GM21529 (cell line): ENCODE measurements around the gene C2CD3.
"Not testable (repeated sequence)": the region's sequence is repeated elsewhere in the genome, so short reads cannot be mapped to it uniquely, and the experiment has no call there.

Source experiments
- ATAC-seq: cut with Tn5 transposase; IDR thresholded peaks from one replicate; pipeline ENCODE4 v1.9.1; 2021; ENCODE audit not compliant: unreplicated experiment

Gene C2CD3

DNA sequence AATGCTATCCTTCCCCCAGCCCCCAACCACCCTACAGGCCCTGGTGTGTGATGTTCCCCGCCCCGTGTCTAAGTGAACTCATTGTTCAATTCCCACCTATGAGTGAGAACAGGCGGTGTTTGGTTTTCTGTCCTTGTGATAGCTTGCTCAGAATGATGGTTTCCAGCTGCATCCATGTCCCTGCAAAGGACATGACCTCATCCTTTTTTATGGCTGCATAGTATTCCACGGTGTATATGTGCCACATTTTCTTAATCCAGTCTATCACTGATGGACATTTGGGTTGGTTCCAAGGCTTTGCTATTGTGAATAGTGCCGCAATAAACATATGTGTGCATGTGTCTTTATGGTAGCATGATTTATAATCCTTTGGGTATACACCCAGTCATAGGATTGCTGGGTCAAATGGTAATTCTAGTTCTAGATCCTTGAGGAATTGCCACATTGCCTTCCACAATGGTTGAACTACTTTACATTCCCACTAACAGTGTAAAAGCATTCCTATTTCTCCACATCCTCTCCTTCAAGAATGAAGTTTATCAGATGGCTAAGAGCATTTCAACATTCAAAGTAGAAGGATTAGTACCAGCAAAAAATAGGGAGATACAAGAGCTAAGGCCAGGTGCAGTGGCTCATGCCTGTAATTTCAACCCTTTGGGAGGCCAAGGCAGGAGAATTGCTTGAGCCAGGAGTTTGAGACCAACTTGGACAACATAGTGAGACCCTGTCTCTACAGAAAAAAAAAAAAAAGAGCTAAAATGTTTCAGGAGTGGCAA is 50.4 kb downstream of the C2CD3 start:
- not testable (repeated sequence) for ATAC-seq

DNA sequence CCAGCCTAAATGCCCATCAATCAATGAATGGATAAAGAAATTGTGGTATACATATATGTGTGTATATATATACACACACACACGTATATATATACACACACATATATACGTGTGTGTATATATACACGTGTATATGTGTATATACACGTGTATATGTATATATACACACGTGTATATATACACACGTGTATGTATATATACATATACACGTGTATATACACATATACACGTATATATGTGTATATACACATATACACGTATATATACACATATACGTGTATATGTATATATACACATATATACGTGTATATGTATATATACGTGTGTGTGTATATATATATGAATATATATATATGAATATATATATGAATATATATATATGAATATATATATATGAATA is 54.1 kb downstream of the C2CD3 start:
- ATAC-seq: no peak

DNA sequence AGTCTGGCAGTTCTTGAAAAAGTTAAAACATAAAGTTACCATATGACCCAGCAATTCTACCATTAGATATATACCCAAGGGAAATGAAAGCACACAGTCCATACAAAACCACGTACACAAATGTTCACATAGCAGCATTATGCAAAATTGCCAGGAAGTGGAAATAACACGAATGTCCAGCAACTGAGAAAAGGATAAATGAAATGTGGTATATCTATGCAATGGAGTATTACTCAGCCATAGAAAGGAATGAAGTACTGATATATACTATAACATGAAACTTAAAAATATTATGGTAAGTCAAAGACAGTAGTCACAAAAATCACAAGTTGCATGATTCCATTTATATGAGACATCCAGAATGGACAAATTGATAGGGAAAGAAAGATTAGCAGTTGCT is 57.9 kb downstream of the C2CD3 start:
- no peak for ATAC-seq

DNA sequence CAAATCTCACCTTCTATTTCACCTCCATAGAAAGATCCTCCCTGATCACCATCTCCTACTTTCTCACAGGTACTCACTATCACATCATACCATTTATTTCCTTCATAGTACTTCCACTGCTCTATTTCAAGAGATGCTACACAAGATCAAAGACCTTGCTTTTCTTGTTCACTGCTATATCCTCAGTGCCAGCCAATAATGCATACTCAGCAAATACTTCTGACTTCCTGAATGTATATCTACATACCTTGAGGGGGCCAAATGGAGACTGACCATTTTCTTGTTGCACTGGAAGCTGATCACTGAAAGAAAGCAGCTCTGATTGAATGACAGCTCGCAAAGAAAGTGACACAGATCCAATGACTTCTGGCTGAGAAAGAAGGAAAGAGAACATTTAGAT is 64.7 kb downstream of the C2CD3 start:
- no peak for ATAC-seq

DNA sequence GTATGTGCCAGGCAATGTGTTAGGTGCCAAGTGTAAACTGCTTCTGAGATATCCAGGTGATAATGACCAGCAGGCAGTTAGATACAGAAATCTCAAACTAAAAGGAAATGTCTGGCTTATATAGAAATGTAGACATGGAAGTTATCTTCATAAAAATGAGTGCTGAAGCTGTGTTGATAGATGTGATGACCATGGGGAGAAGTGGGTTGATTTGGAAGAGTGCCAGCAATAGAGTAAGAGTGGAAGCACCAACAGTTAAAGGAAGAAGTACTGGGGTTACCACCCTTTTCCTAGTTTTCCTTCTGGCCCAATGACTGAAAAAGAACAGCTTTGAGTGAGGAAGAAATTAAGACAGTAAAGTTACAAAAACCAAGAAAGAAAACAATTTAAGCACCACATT is 68.5 kb downstream of the C2CD3 start:
- no peak for ATAC-seq

DNA sequence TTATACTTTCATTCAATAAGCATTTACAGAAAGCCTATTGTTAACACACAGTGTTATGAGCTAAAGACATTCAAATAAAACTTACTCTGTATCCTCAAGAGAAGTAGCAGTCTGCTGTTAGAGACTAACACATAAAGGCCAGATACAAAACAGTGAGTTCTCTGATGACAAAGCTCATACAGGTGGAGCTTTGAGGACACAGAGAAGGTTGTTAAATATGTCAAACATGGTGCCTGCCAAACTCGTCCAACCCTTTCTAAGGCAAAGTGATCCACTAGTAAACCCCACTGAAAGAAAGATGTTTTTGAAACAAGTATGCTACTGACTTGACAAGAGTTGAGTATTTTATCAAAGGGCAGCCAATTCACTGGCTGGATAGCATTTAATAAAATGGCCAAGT is 70.1 kb downstream of the C2CD3 start:
- no peak for ATAC-seq

DNA sequence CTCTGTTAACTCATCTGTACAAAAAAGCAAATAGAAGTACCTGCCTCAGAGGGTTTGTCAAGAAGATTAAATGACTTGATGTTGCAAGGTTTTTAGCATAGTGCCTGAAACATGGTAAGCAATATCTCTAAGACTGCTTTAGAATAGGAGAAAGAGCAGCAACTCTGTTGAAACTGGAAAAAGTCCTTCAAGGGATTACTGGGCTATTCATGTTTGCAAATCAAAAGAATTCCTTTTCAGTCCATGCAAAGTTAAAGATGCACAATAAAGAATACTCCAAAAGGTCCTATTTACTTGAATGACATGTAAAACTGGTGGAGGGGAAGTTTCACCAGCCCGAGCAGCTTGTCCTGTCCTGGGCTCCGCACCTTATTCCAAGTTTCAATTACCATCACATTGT is 70.6 kb downstream of the C2CD3 start:
- ATAC-seq: no peak

DNA sequence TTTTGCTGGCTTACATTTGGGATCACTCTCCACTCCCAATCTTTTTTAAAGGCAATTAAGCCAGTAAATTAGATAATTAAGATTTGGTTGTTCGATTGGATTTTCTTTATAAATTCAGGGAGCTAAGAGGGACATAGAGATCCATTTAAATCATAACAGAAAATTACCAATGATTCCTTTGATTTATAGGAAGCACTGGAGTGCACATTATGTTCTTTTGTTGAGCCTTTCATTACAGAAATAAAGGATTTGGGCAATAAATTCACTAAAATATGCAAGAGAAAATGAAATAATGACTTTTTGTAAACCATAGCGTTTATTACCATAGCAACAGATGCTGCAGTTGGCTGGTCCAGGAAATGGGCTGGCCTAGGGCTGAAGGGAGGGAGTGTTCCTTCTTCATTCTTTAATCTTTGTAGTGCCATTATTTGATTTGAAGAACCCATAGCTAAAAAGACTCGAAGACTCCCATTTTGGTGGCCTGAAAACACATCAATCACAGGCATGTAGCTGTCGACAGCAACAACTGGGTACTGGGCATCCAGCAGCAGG is 73.0 kb downstream of the C2CD3 start:
- no peak for ATAC-seq

DNA sequence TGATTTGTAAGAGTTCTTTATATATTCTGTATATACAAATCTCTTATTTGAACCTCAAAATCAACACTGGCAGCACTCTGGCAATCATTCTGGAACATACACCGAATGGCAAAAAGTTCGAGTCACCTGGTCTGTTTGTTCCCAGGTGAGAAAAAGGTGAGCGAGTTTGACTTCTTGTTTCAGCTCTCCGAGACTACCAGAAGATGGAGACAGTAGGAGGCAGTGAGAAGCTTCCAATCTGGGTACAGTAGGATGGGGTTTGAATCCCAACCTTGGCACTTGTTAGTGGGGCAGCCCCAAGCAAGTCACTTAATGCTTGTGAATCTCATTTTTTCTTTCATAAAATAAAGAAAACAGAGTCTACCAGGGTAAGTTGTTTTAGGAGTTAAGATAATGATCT is 76.4 kb downstream of the C2CD3 start:
- no peak for ATAC-seq

DNA sequence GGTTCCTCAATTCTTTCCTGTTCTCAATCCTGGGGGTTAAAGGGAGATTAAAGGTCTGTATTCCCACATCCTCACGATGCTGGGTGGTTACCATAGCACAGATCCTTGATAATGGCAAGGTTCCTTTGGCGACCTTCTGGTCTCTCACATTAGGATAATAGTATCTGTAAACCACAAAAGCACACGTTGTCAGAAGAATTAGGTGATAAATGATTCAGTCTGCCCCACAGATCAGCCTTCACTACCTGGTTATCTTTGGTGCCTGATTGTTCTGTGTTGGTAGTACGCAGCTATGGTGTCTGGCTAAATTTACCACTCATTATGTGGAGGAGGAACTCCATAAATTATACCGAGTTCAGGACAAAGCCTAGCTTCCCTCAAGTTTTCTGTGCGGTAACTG is 78.4 kb downstream of the C2CD3 start:
- ATAC-seq: no peak

DNA sequence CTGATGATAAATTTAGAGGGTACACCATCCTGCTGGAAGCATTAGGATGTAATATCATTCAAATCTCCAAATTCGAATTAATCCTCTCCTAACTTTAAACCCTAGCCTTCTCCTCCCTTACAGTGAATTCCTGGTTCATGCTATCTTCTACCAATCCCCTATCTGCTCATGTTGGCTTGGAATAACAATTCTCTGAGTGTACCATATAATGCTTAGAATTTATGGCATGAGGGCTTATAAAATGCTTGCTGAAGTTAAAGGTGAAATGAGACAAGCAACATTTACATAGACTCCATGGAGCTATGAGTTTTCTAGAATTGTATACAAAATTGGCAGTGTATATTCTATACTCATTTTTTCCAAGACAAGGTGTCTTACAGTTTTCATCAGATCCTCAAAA is 79.3 kb downstream of the C2CD3 start:
- no peak for ATAC-seq

DNA sequence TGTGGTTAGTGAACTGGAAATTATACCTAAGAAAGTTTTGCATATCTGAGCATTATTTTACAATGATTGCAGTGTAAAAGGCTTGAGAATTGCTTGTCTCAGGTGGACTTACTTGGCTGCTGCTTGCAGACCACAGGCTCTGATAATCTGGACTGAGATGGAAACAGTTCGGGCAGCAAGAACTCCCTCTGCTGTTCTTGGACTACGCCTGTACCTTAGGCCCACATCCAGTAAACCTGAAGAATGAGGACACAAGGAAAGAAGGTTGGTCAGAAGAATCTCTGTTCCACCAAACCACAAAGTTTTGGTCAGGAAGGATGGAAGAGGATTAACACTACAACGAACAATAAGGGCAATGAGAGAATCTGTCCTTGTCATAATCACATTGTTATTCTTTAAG is 80.1 kb downstream of the C2CD3 start:
- no peak for ATAC-seq

DNA sequence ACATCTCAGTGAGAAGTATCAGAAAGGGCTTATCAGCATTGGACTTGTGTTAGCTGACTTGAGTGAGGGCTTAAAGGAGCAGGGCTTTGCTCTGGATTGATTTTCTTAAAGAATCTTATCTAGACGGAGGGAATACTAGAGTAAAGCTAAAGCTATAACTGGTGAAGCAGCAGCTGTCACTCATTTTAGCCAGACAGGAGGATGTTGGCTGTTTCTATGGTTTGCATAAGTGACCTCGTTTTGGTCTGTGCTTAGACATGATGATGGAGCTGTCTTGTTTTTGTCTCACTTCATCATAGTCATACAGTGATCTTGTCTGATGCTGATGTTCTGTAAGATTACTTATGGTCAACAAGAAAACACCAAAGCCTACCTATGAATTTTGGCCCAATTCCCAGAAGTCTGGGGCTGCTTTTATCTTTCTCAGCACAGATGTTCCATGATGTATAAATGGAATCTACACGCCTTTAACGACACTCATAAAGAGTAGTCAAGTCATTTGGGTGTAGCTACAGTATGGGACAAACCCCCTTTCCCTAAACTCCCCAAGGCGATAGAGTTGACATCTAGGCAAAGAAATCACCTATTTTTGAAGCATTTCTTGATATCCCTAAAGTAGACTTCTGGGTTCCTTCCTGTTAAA is 84.4 kb downstream of the C2CD3 start:
- no peak for ATAC-seq

DNA sequence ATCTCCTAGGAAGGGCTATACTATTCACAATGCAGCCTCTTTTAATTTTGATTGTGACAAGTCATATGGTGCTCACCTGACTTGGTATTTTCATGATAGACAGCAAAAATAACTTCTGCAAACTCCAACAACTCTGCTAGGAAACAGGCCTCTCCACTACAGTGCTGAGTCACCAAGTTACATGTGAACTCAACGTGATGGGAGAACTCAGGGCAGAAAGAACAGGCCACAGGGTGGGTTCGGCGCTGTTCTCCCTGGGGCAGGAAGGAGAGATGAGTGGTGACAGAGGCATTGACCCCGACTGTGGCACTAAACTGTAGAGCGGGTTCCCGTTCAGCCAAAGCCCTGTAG is 85.3 kb downstream of the C2CD3 start:
- ATAC-seq: no peak

DNA sequence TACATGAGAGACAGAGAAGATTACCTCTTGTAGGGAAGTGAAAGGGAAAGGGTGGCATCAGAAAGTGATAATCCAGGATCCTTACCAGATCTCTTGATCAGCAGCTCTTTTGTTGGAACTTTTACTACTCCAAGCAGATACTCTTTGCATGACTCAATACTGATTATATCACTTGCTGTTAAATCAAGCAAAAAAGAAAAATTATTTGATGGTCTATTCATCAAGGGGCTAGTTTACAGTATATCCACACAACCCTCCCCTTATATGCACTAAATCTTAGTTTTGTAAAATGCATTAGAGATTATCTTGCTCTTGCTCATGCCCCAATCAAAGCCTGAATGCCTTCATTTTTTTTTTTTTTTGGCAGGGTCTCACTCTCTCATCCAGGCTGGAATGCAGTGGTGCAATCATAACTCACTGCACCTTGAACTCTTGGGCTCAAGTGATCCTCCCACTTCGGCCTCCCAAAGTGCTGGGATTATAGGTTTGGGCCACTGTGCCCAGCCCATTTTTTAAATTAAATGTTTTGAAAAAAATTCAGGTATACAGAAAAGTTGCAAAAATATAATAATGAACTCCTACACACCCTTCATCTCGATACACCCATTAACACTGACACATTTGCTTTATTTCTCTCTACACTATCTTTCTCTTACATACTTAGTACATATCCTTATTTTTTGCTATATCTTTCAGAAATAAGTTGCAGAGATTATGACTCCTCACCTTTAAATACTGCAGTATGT is 85.8 kb downstream of the C2CD3 start:
- no peak for ATAC-seq

DNA sequence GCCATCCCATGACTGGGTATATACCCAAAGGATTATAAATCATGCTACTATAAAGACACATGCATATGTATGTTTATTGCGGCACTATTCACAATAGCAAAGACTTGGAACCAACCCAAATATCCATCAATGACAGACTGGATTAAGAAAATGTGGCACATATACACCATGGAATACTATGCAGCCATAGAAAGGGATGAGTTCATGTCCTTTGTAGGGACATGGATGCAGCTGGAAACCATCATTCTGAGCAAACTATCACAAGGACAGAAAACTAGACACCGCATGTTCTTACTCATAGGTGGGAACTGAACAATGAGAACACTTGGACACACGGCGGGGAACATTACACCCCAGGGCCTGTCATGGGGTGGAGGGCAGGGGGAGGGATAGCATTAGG is 86.9 kb downstream of the C2CD3 start:
- not testable (repeated sequence) for ATAC-seq

DNA sequence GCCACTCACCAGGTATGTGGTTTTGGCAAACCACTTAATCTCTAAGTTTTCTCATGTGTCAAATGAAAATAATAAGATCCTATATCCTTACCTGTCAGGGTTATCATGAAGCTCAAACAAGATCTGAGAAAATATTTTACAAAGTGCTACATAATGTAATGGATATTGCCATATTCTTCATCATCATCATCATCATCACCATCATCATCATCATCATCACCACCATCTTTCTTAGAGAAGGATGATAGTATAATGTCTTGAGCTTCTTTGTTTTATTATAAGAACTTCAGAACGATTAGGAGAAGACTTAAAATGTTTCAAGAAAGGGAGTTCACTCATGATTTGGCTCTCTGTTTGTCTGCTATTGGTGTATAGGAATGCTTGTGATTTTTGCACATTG is 89.4 kb downstream of the C2CD3 start:
- ATAC-seq: no peak

DNA sequence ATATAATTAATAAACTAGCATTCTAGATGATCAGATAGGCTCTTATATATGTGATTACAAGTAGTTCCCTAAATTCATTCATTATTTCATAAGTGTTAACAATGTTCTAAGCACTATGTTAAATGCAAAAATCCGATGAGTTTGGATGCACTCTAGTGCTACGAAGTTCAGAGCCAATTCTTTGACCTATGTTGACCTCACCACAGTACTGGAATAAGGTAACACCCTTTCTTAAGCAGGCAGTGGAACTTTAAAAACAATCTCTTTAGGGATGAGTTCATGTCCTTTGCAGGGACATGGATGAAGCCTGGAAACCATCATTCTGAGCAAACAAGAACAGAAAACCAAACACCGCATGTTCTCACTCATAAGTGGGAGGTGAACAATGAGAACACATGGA is 93.6 kb downstream of the C2CD3 start:
- no peak for ATAC-seq

DNA sequence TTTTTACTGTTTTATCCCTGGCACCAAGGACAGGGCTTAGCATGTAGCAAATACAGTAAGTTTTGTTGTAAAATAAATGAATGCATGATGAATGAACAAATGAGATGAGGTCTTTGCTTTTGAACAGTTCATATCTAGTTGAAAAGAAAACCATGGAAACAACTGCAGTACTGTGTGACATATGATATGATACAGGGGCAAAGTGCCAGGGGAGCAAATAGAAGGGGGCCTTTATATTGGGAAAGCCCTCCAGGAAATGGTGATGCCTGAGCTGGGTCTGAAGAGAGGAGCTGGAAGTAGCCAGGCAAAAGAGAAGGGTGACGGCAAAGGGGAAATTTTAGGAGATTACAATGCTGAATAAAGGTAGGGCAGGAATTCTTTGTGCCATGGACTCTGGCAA is 98.1 kb downstream of the C2CD3 start:
- no peak for ATAC-seq

DNA sequence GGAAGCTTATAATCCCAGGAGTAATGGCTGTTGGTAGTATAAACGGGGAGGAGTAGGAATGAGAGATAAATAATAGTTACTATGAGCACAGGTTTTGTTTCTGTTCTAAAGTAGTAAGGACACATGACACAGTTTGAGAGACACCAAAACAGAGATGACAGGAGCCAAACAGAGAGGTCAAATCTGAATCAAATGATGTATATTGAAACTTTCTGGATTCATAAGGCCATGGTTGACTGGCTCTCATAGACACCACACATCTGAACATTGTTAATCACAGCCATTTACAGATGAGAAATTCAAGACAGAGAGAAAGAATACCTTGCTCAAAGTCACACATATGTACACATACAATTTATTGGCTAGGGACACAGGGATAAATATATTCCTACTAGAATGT is 98.5 kb downstream of the C2CD3 start:
- ATAC-seq: no peak

DNA sequence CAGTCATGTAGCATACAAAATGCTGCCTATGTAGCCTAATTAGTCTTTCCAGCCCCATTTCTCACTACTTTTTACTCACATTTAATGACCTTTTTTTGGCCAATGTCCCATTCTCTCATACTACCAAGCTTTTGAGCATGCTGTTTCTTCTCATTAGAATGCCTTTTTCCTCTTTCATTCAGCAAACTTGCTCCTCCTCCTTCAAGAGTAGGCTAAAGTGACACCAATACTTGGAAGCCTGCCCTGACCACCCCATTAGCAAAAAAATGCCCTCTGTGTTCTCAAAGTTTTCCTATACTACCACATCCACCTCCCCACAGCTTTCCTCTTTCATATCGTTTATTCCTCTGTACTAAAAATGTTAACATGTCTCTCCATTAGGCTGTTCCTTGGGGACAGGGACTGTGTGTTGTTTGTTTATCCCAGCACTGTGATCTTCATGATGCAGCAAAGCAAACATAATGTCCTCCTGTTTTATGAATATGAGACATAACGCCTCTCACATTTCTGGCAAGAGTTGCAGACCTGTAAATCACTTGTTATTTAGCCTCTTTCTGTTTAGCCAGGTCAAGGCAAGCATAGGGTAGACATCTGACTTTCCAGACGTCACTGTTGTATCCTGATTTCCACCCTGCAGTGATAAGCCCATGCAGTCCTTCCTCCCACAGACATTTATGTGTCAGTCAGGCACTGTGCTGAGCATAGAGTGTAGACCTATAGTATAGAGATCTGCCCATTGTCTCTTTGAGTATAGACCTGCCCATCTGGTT is 99.9 kb downstream of the C2CD3 start:
- ATAC-seq: no peak
